ENCODE data around the gene FIG4.
"Not testable (repeated sequence)": the region's sequence is repeated elsewhere in the genome, so short reads cannot be mapped to it uniquely, and the experiment has no call there.

Gene FIG4

GRCh38 chr6:109853951-109854350 is 162.9 kb downstream of the FIG4 start:
- no peak for DNase-seq (ENCODE audit: low spot score)

- no peak for DNase-seq (ENCODE audit: low spot score)
Observed at GRCh38 chr6:109854541-109855308, 163.6 kb downstream of the FIG4 start.

GRCh38 chr6:109855476-109856040 is 164.5 kb downstream of the FIG4 start:
- not testable (repeated sequence) for DNase-seq (ENCODE audit: low spot score)

- no peak for DNase-seq (ENCODE audit: low spot score)
Observed at GRCh38 chr6:109861946-109862345, 170.8 kb downstream of the FIG4 start.

- DNase-seq (ENCODE audit: low spot score): no peak
Observed at GRCh38 chr6:109864050-109864449, 173.0 kb downstream of the FIG4 start.

- DNase-seq (ENCODE audit: low spot score): no peak
Observed at GRCh38 chr6:109865968-109866367, 174.9 kb downstream of the FIG4 start.

- DNase-seq (ENCODE audit: low spot score): peak; percentile 92
Observed at GRCh38 chr6:109867009-109867969, 176.2 kb downstream of the FIG4 start.

- DNase-seq (ENCODE audit: low spot score): no peak
Observed at GRCh38 chr6:109867970-109868358, 176.9 kb downstream of the FIG4 start.

- peak; percentile 90 for DNase-seq (ENCODE audit: low spot score)
Observed at GRCh38 chr6:109869398-109870088, 178.4 kb downstream of the FIG4 start.

- no peak for DNase-seq (ENCODE audit: low spot score)
Observed at GRCh38 chr6:109870089-109870410, 179.0 kb downstream of the FIG4 start.

- DNase-seq (ENCODE audit: low spot score): no peak
Observed at GRCh38 chr6:109872549-109872948, 181.5 kb downstream of the FIG4 start.

- DNase-seq (ENCODE audit: low spot score): no peak
Observed at GRCh38 chr6:109872968-109873545, 182.0 kb downstream of the FIG4 start.

- no peak for DNase-seq (ENCODE audit: low spot score)
Observed at GRCh38 chr6:109874086-109874485, 183.0 kb downstream of the FIG4 start.

GRCh38 chr6:109874621-109875020 is 183.5 kb downstream of the FIG4 start:
- DNase-seq (ENCODE audit: low spot score): no peak
